ENCODE results near the gene CD38. TPM values are rescaled to one million over a fixed set of nuclear protein-coding genes. Genes with fewer than 3 reads are reported as not detected.

The CD38 gene
- 8.1 TPM for total RNA-seq

DNA sequence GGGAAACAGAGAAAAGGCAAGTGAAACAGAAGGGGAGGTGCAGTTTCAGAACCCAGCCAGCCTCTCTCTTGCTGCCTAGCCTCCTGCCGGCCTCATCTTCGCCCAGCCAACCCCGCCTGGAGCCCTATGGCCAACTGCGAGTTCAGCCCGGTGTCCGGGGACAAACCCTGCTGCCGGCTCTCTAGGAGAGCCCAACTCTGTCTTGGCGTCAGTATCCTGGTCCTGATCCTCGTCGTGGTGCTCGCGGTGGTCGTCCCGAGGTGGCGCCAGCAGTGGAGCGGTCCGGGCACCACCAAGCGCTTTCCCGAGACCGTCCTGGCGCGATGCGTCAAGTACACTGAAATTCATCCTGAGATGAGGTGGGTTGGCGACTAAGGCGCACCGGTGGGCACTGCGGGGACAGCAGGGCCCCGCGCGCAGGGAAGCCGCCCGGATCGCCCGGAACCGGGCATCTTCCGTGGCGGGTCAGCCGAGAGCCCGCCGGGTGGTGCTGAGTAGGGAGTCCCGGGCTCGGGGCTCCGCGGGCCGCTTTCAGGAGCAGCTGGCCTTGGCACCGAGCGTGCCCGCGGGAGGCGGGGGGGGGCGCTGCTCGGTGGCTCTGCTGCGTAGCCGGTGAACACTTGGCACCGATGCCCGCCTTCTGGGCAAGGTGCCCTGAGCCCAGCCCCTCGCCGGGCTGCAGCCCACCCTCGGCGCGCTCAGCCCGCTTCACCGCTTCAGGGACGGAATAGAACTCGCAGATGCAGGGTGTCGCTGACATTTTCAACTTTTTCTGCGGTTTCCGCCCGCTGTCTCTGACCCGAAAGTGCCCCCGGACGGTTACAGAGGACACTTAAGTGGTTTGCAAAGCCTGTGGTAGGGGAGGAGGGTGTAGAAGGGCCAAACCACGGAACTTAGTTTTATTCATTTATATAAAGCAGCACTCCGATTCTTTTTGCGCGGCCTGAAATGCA is at the start of gene CD38:
TSS of gene CD38 (plus strand) at position 40 of the 953 bp plus-strand sequence. CDS start at position 127, 87 bp downstream.

Other genes starting within 250 kb of the CD38 start
- gene FBXL5, start 123.0 kb upstream of the CD38 start, total RNA-seq: 185 TPM
- 65.7 TPM for gene FAM200B, start 96.5 kb upstream of the CD38 start, total RNA-seq
- 1.2 TPM for gene BST1, start 75.3 kb upstream of the CD38 start, total RNA-seq
- not detected for gene FGFBP1, start 160.4 kb downstream of the CD38 start, total RNA-seq
- not detected for gene FGFBP2, start 184.8 kb downstream of the CD38 start, total RNA-seq